Stimulated activated CD8-positive, alpha-beta memory T cell treated with anti-CD3 and anti-CD28 coated beads, Interleukin-7, amount 100 ng/mL, for 24 hours (primary cell): ENCODE results near the gene HNRNPA0.

Experiments used
- DNase-seq: peaks from one replicate; pipeline ENCODE4 v3.0.0-alpha.2; 2020; ENCODE audit warnings: low read depth

HNRNPA0 gene

GRCh38 chr5:137727623-137728022 lies 26.5 kb downstream of the HNRNPA0 start:
- DNase-seq, result no peak

- no peak for DNase-seq
Measured at GRCh38 chr5:137724251-137724650, 29.9 kb downstream of the HNRNPA0 start.

GRCh38 chr5:137718611-137719010 lies 35.6 kb downstream of the HNRNPA0 start:
- DNase-seq, result no peak

- DNase-seq, result no peak
Measured at GRCh38 chr5:137716337-137716736, 37.8 kb downstream of the HNRNPA0 start.

- DNase-seq, result no peak
Measured at GRCh38 chr5:137715456-137715855, 38.7 kb downstream of the HNRNPA0 start.

DNA sequence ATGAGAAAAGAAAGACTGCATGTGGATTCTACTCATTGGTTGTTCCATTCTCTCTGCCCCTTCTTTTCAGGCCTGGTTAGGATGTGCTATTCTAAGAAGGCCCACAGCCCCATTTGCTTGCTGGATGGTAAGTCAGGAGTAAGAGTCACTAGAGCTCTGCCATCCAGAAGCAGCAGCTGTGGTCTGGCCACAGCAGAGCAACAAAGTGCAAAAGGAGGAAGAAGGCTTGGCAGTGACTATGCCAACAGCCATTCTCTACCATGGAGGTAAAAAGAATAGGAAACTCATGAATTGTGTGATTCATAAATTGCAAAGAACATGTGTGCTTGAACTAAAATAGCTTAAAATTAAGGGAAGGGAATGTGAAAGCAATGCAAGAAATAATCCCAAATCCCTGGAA lies 39.2 kb downstream of the HNRNPA0 start:
- no peak for DNase-seq

DNA sequence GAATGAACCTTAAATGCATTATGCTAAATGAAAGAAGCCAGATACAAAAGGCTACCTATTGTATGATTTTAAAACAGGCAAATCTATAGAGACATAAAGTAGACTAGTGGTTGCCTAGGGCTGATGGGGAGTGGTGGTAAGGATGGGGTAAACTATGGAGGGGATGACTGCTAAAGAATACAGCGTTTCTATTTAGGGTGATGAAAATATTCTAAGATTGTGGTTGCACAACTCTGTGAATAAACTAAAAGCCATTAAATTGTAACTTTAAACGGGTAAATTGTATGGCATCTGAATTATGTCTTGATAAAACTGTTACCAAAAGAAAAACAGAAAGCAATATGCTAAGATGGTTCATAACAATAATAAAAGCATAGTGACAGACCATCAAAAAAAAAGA lies 39.7 kb downstream of the HNRNPA0 start:
- no peak for DNase-seq

DNA sequence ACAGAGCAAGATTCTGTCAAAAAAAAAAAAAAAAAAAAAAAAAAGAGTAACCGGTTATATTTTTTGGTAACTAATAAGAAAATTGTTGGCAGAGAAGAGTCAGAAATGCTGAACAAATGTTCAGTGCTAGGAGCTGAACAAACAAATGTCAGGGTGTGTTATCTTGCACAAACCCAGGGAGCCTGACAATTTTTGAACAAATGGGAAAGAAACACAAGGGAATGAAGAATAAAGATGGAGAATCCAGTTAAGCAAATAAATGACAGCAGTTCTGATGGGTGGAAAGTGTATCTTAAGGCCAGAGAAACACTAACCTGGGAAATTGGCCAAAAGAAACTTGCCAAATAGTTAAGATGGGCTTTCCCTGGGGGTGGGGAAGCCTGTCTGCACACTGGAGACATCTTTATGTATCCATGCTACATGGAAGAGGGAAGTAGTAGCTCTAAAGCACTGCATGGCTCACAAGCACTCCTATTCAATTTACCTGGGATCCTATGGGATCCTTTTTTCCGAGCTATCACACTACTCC lies 42.0 kb downstream of the HNRNPA0 start:
- DNase-seq, result no peak

DNA sequence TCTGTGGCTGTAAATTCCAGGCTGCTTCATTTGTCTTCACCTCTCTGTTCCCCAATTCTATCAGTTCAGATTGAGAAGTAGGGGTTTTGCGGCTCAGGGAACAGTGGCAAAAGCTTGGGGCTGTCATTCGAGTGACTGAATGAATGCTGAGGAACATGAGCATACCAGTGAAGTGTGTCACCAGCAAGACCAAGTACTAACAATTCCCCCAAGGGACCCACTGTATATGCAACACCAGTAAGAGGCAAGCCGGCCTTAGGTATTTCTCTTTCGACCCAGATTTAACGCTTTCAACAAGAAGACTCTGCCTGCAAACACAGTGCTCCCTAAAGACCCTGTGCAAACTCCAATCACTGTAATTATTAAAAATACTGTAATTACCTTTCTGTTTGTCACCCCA lies 44.1 kb downstream of the HNRNPA0 start:
- DNase-seq, result no peak

- DNase-seq, result no peak
Measured at GRCh38 chr5:137708796-137709559, 45.2 kb downstream of the HNRNPA0 start.

GRCh38 chr5:137708062-137708461 lies 46.1 kb downstream of the HNRNPA0 start:
- DNase-seq, result no peak

DNA sequence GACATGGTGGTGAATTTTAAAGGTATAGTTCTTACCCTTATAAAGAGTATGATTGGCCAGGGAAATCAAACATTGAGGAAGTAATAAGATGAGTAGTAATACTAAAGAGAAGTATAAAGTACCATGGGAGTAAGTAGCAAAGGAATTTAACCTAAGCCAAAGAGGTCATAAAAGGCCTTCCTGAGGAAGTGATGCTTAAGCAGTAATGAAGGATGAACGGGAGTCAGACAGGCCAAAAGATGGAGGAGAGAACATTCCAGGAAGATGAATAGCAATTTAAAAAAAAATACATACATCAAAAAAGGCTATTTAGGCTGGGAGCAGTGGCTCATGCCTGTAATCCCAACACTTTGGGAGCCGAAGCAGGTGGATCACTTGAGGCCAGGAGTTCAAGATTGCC lies 47.3 kb downstream of the HNRNPA0 start:
- no peak for DNase-seq

- no peak for DNase-seq
Measured at GRCh38 chr5:137705106-137705505, 49.1 kb downstream of the HNRNPA0 start.

- no peak for DNase-seq
Measured at GRCh38 chr5:137703565-137703964, 50.6 kb downstream of the HNRNPA0 start.

GRCh38 chr5:137700282-137700680 lies 53.9 kb downstream of the HNRNPA0 start:
- no peak for DNase-seq

DNA sequence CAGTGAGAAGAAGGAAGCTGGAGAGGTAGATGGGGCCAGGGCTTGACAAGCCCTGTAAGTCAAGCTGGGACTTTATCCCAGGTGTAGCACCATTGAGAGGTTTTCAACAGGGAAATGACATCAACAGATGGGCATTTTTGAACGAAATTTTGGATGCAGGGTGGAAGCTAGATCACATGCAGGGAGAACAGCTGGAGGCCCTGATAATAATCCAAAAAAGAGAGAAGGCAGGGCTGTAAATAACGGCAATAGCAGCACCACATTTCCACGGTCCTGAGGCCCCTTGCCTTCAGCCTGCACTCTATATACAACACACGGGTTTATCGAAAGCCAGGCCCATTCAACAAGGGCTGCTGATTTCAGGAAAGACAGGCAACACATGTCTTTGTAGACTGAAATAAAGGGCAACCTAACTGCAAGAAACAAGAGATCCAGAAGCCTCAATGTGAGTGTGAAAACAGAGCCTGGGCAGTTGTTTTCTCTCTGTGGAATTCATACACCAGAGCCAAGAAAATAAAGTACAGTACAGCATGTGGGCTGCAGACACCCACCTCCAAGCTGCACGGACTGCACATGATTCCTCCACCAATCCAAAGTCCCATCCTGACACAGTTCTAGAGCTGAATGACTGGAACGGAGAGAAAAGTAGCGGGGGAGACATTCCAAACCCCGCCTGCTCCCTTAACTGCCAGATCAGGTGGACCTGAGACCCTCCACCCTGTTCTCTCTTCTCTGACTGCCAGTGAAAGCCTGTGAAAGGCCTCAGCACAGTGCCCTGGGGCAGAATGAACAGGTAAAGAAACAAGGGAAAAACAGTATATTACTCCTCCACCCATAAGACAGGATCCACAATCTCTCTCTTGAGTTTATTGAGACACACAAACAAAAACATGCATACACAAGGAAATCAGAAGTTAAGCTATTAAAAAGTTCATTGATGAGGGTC lies 54.6 kb downstream of the HNRNPA0 start:
- no peak for DNase-seq

DNA sequence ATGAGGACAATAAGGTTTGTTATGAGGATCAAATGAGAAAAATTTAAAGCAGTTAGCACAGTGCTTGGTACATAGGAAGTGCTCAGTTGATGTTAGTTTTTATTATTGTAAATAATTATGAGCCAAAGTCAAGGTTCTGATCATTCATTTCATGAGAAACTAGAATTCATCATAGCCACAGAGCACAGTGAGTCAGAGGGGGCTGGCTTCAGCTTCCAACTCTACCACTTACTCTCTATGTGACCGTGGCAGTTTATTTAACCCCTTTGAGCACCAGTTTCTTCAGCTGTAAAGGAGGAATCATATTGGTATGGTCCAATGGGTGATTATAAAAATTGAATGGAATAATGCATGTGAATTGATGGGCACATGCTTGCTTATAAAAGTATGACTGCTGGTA lies 57.7 kb downstream of the HNRNPA0 start:
- DNase-seq, result no peak

DNA sequence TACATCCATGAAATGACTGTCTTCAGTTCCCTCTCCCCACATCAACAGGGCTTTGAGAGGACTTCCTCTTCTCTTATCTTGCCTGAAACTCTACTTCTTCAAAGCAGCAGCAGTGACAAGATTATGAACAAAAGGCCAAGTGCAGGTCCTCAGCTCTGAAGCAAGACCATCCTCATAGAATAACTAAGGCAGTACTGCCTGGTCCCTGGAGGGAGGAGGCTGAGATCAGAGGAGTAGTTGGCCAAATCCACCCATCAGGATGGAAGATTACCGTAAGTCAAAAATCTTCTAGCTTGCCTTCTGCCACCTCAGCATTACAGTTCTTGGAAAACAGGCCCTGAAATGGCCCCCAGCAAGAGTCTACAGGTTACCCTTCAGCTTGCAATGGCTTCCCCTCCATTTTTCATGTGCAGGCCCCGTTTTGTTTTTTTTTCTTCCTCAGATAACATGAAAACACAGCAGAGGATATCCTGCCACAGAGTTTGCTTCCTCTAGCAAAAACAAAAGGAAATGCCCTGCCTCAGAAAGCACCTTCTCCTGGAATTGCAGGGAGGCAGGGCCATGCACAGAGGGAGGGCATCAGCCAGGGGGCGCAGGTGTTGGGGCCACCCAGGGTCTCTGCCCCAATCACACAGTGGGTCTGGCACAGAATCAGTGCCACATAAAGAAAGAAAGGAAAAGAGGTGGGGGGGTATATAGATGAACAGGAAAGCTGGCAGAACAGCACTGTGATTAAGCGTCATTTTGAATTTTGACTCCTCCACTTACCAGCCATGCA lies 58.3 kb downstream of the HNRNPA0 start:
- no peak for DNase-seq
